ENCODE measurements around the gene PDPK1. TPM values are rescaled to one million over a fixed set of nuclear protein-coding genes. Genes with fewer than 3 reads are reported as not detected.

Gene PDPK1
- total and polyA plus RNA-seq, 2 experiments from 2014 or later, result 27.1 to 29.8 TPM

GRCh38 chr16:2587891-2588565 lies 50.2 kb downstream of the PDPK1 start:
- H2AFZ ChIP-seq, result no peak overlapping the region
- no peaks in the 10 kb centered on the region for H3K9me2 ChIP-seq (replicated peaks; ENCODE audit: insufficient read depth)
- H4K20me1 ChIP-seq (ENCODE audit: insufficient read depth, poor library complexity, severe bottlenecking), result peaks cover 7% of the 10 kb centered on the region
- DNase-seq (ENCODE audit: low spot score), result no peak
- H3K27ac ChIP-seq, result no peak overlapping the region
- H3K4me2 ChIP-seq, result no peak overlapping the region
- H3K36me3 ChIP-seq (replicated peaks; ENCODE audit: insufficient read depth, low read depth), result no peaks in the 10 kb centered on the region
- no peaks in the 10 kb centered on the region for H3K9me3 ChIP-seq (ENCODE audit: low read depth)
- peaks cover 17% of the 10 kb centered on the region for H3K79me2 ChIP-seq
- no peaks in the 10 kb centered on the region for H3K4me1 ChIP-seq (ENCODE audit: insufficient read depth)
- no peaks in the 10 kb centered on the region for H3K27me3 ChIP-seq
- WGBS (ENCODE audit: low lambda C conversion rate, missing lambda C conversion rate), result 98% methylated on average over 14 of the region's 14 CpGs
- no peak overlapping the region for H3K4me3 ChIP-seq
- no peak for TF ChIP-seq EZH2 (IDR thresholded peaks at IDR 0.05; ENCODE audit: borderline replicate concordance)
- no peak for TF ChIP-seq EZH2phosphoT487 (IDR thresholded peaks at IDR 0.05; ENCODE audit: low read depth, severe bottlenecking, unreplicated experiment)
- no peak for TF ChIP-seq CTCF (IDR thresholded peaks at IDR 0.05; ENCODE audit: poor library complexity)

GRCh38 chr16:2591476-2592240 lies 53.8 kb downstream of the PDPK1 start:
- H3K4me3 ChIP-seq, result no peak overlapping the region
- peaks cover 13% of the 10 kb centered on the region for H4K20me1 ChIP-seq (ENCODE audit: insufficient read depth, poor library complexity, severe bottlenecking)
- no peaks in the 10 kb centered on the region for H3K27me3 ChIP-seq
- H3K4me2 ChIP-seq, result no peak overlapping the region
- DNase-seq (ENCODE audit: low spot score), result no peak
- H3K27ac ChIP-seq, result no peak overlapping the region
- TF ChIP-seq CTCF (IDR thresholded peaks at IDR 0.05; ENCODE audit: poor library complexity) (no peak), EZH2phosphoT487 (IDR thresholded peaks at IDR 0.05; ENCODE audit: low read depth, severe bottlenecking, unreplicated experiment) (no peak), EZH2 (IDR thresholded peaks at IDR 0.05; ENCODE audit: borderline replicate concordance) (no peak)
- no peaks in the 10 kb centered on the region for H3K9me3 ChIP-seq (ENCODE audit: low read depth)
- H3K9me2 ChIP-seq (replicated peaks; ENCODE audit: insufficient read depth), result no peaks in the 10 kb centered on the region
- H2AFZ ChIP-seq, result no peak overlapping the region
- H3K36me3 ChIP-seq (replicated peaks; ENCODE audit: insufficient read depth, low read depth), result no peaks in the 10 kb centered on the region
- 98% methylated on average over 15 of the region's 15 CpGs for WGBS (ENCODE audit: low lambda C conversion rate, missing lambda C conversion rate)
- H3K4me1 ChIP-seq (ENCODE audit: insufficient read depth), result no peaks in the 10 kb centered on the region
- peaks cover 28% of the 10 kb centered on the region for H3K79me2 ChIP-seq

DNA sequence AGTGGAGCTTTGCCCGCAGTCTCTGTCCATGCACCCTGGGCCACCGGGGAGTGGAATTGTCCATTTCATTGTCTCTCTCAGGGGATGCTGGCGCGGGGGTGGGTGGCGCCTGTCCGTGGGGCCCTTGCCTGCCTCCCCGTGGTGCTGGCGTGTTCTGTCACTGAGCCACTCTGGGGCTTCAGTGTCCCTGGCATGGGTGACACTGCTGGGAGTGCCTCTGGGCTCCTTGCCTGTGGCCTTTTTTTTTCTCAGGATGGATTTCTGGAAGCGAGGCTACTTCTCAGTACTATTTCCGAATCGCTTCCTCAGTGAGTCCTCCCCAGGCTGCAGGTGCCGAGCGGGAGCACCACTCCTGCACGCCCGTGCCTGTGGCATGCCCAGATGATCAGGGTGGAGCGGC lies 55.0 kb downstream of the PDPK1 start:
- no peaks in the 10 kb centered on the region for H3K36me3 ChIP-seq (replicated peaks; ENCODE audit: insufficient read depth, low read depth)
- 95% methylated on average over 16 of the region's 16 CpGs for WGBS (ENCODE audit: low lambda C conversion rate, missing lambda C conversion rate)
- TF ChIP-seq CTCF (IDR thresholded peaks at IDR 0.05; ENCODE audit: poor library complexity), result no peak
- no peak for TF ChIP-seq EZH2phosphoT487 (IDR thresholded peaks at IDR 0.05; ENCODE audit: low read depth, severe bottlenecking, unreplicated experiment)
- TF ChIP-seq EZH2 (IDR thresholded peaks at IDR 0.05; ENCODE audit: borderline replicate concordance), result no peak

More for the DNA sequence above, 55.0 kb downstream of the PDPK1 start:
- H2AFZ ChIP-seq, result no peak overlapping the region
- H3K4me1 ChIP-seq (ENCODE audit: insufficient read depth), result no peaks in the 10 kb centered on the region
- no peak for DNase-seq (ENCODE audit: low spot score)
- H3K79me2 ChIP-seq, result peaks cover 28% of the 10 kb centered on the region
- no peaks in the 10 kb centered on the region for H3K9me2 ChIP-seq (replicated peaks; ENCODE audit: insufficient read depth)
- no peak overlapping the region for H3K4me2 ChIP-seq
- no peak overlapping the region for H3K4me3 ChIP-seq
- no peak overlapping the region for H3K27ac ChIP-seq
- H4K20me1 ChIP-seq (ENCODE audit: insufficient read depth, poor library complexity, severe bottlenecking), result peaks cover 13% of the 10 kb centered on the region
- no peaks in the 10 kb centered on the region for H3K27me3 ChIP-seq
- H3K9me3 ChIP-seq (ENCODE audit: low read depth), result no peaks in the 10 kb centered on the region
